Activated T-cell treated with anti-CD3 and anti-CD28 coated beads for 24 hours (primary cell): ENCODE results near the gene AHRR.

Experiments
- DNase-seq: peaks from one replicate; pipeline ENCODE4 v3.0.0-alpha.2; 2020; ENCODE audit warnings: low read depth

Gene AHRR

GRCh38 chr5:415928-416635, 94.6 kb downstream of the AHRR start:
- DNase-seq: no peak

- DNase-seq: no peak
These were observed 95.1 kb downstream of the AHRR start for GRCh38 chr5:416636-416960.

- DNase-seq: no peak
These were observed 96.0 kb downstream of the AHRR start for GRCh38 chr5:417301-418161.

GRCh38 chr5:418162-419121, 96.9 kb downstream of the AHRR start:
- DNase-seq: no peak

GRCh38 chr5:419970-420369, 98.5 kb downstream of the AHRR start:
- no peak for DNase-seq

GRCh38 chr5:420632-421286, 99.2 kb downstream of the AHRR start:
- DNase-seq: no peak

- DNase-seq: no peak
These were observed 99.9 kb downstream of the AHRR start for GRCh38 chr5:421287-421880.

GRCh38 chr5:421901-422300, 100.4 kb downstream of the AHRR start:
- no peak for DNase-seq

GRCh38 chr5:422323-423232, 101.1 kb downstream of the AHRR start:
- no peak for DNase-seq

GRCh38 chr5:423233-423565, 101.7 kb downstream of the AHRR start:
- no peak for DNase-seq

- DNase-seq: no peak
These were observed 102.2 kb downstream of the AHRR start for GRCh38 chr5:423626-424261.

GRCh38 chr5:424301-425110, 103.0 kb downstream of the AHRR start:
- DNase-seq: no peak

GRCh38 chr5:425714-426113, 104.2 kb downstream of the AHRR start:
- DNase-seq: no peak

GRCh38 chr5:426392-426976, 105.0 kb downstream of the AHRR start:
- DNase-seq: no peak

- DNase-seq: no peak
These were observed 106.0 kb downstream of the AHRR start for GRCh38 chr5:427415-428087.

- DNase-seq: no peak
These were observed 106.7 kb downstream of the AHRR start for GRCh38 chr5:428219-428618.

- no peak for DNase-seq
These were observed 107.4 kb downstream of the AHRR start for GRCh38 chr5:428754-429452.
